Esophagus muscularis mucosa (tissue), 4 donors: ENCODE data around the gene MCF2L2. TPM values are rescaled to one million over a fixed set of nuclear protein-coding genes. Genes with fewer than 3 reads are reported as not detected.

Experiments
- DNase-seq: peaks from one replicate; pipeline ENCODE4 v3.0.0-alpha.2; 2017; ENCODE audit errors: extremely low spot score
- H3K27ac ChIP-seq, 4 donors: fragments of 200-600 bp; sonication (generic); replicated peaks in 1 of 4; 1 replicate in 3 of 4; 2 replicates in 1 of 4; pipeline ENCODE4 v1.5.1; 2016 to 2019; ENCODE audit warnings: mild to moderate bottlenecking in 1 of 4
- H3K27me3 ChIP-seq, 4 donors: fragments of 200-600 bp; sonication (generic); one replicate each; pipeline versions ENCODE4 v1.5.1 to v1.6.0; 2016 to 2019
- H3K36me3 ChIP-seq, 4 donors: fragments of 200-600 bp; sonication (generic); one replicate each; pipeline ENCODE4 v1.5.1; 2016 to 2019
- H3K4me1 ChIP-seq, 4 donors: fragments of 200-600 bp; sonication (generic); one replicate each; pipeline ENCODE4 v1.5.1; 2016 to 2019
- H3K4me3 ChIP-seq, 4 donors: fragments of 200-600 bp; sonication (generic); 1 replicate in 2 of 4; 2 replicates in 2 of 4; pipeline ENCODE4 v1.5.1; 2016 to 2019; ENCODE audit warnings: mild to moderate bottlenecking in 4 of 4, moderate library complexity in 1 of 4
- H3K9me3 ChIP-seq, 4 donors: fragments of 200-600 bp; sonication (generic); 1 replicate in 3 of 4; 2 replicates in 1 of 4; pipeline ENCODE4 v1.5.1; 2016 to 2019
- CTCF ChIP-seq, 3 experiments: fragments of 200-600 bp in 2 of 3; fragments of 450-650 bp in 1 of 3; sonication (generic) in 2 of 3; IDR thresholded peaks; one replicate each; pipeline ENCODE4 v1.5.1; 2017 to 2019; ENCODE audit warnings: antibody characterized with exemption in 3 of 3, mild to moderate bottlenecking in 2 of 3, moderate library complexity in 1 of 3
- EP300 ChIP-seq: sonication (generic); formaldehyde crosslinking; IDR thresholded peaks from one replicate; pipeline ENCODE4 v1.6.1; 2017; ENCODE audit warnings: antibody characterized with exemption
- POLR2A ChIP-seq: fragments of 450-650 bp; IDR thresholded peaks from one replicate; pipeline ENCODE4 v1.6.1; 2017; ENCODE audit warnings: antibody characterized with exemption, moderate library complexity, mild to moderate bottlenecking, low read depth
- POLR2AphosphoS5 ChIP-seq, 2 donors: sonication (generic); formaldehyde crosslinking; IDR thresholded peaks; one replicate each; pipeline ENCODE4 v1.6.1; 2017; ENCODE audit warnings: antibody characterized with exemption in 2 of 2
- WGBS: methylation state at CpG from one replicate; pipeline ENCODE4 v1.1.5; 2018; 5-methylcytosine and 5-hydroxymethylcytosine counted together
- intact Hi-C: fragments of 100-400 bp; cut with DNase I; formaldehyde crosslinking; loops from one replicate; pipeline ENCODE4 v1.15.1; 2023
- total RNA-seq, 4 donors: library from RNA; depleted of rRNA; stranded (reverse); fragments of >200 nt; gene quantifications; one replicate each; pipeline versions ENCODE4 v1.1.0 to v1.2.1, GENCODE V29; 2016

Gene MCF2L2
- total RNA-seq, 4 donors from 2014 or later: 0.99 to 3.3 (median 1.3) TPM

GRCh38 chr3:183254487-183255347 is 173.7 kb downstream of the MCF2L2 start:
- DNase-seq: no peak
- TF ChIP-seq POLR2A: no peak
- TF ChIP-seq CTCF (IDR thresholded peaks at IDR 0.05): no peak
- no peak for TF ChIP-seq EP300
- TF ChIP-seq POLR2AphosphoS5 (IDR thresholded peaks at IDR 0.05): no peak
- H3K27me3 ChIP-seq: no peaks in the 10 kb centered on the region
- peak overlapping the region; percentile 85 to 92 (median 86) for H3K27ac ChIP-seq
- peaks cover 0 to 26% (median 17%) of the 10 kb centered on the region in 4 donors for H3K4me1 ChIP-seq
- H3K9me3 ChIP-seq: no peaks in the 10 kb centered on the region
- intact Hi-C loops: loop anchor here (5.0 to 10.0 kb wide), 3 partner anchors 38 to 130 kb away; no protein-coding TSS in a partner anchor
- WGBS: 63% methylated on average over 11 of the region's 49 CpGs
- peak overlapping the region; percentile 67 to 88 (median 84) for H3K4me3 ChIP-seq
- H3K36me3 ChIP-seq: no peaks in the 10 kb centered on the region

- no peaks in the 10 kb centered on the region for H3K27me3 ChIP-seq
- no peaks in the 10 kb centered on the region for H3K9me3 ChIP-seq
- 0% methylated on average over 2 of the region's 111 CpGs for WGBS
- peaks cover 0 to 21% (median 13%) of the 10 kb centered on the region in 4 donors for H3K4me1 ChIP-seq
- peak overlapping the region; percentile 85 to 92 (median 86) for H3K27ac ChIP-seq
- no peak for DNase-seq
- intact Hi-C loops: loop anchor here (5.0 to 10.0 kb wide), 2 partner anchors 128 to 129 kb away; no protein-coding TSS in a partner anchor
- H3K36me3 ChIP-seq: no peaks in the 10 kb centered on the region
- TF ChIP-seq EP300: no peak
- TF ChIP-seq CTCF (IDR thresholded peaks at IDR 0.05): no peak
- TF ChIP-seq POLR2A: no peak
- peak; percentile 47 to 72 for TF ChIP-seq POLR2AphosphoS5 (IDR thresholded peaks at IDR 0.05)
- peak overlapping the region; percentile 67 to 88 (median 84) for H3K4me3 ChIP-seq
Observed at GRCh38 chr3:183253528-183254486, 174.6 kb downstream of the MCF2L2 start.

GRCh38 chr3:183252973-183253527 is 175.4 kb downstream of the MCF2L2 start, which contains the start of gene B3GNT5:
B3GNT5 (plus strand) TSS chr3:183253253; CDS start chr3:183269799, 16,546 bp downstream.
- no peaks in the 10 kb centered on the region for H3K9me3 ChIP-seq
- DNase-seq: no peak
- no peak for TF ChIP-seq POLR2AphosphoS5 (IDR thresholded peaks at IDR 0.05)
- TF ChIP-seq CTCF (IDR thresholded peaks at IDR 0.05): no peak
- TF ChIP-seq EP300: no peak
- no peak for TF ChIP-seq POLR2A
- no peaks in the 10 kb centered on the region for H3K36me3 ChIP-seq
- H3K27me3 ChIP-seq: no peaks in the 10 kb centered on the region
- intact Hi-C loops: loop anchor here (5.0 to 10.0 kb wide), 2 partner anchors 128 to 129 kb away; no protein-coding TSS in a partner anchor
- H3K27ac ChIP-seq: peak within 1 kb of the TSS; percentile 85 to 92 (median 86)
- peaks cover 0 to 18% (median 13%) of the 10 kb centered on the region in 4 donors for H3K4me1 ChIP-seq
- peak within 1 kb of the TSS; percentile 67 to 88 (median 84) for H3K4me3 ChIP-seq
- WGBS: 1% methylated on average over 12 of the region's 43 CpGs

- Histone ChIP-seq H3K27me3 (no peaks in the 10 kb centered on the region), H3K4me1 (peaks cover 0 to 18% (median 13%) of the 10 kb centered on the region in 4 donors), H3K36me3 (no peaks in the 10 kb centered on the region), H3K9me3 (no peaks in the 10 kb centered on the region), H3K4me3 (peak overlapping the region in 2 of 4 donors; percentile 67 to 82), H3K27ac (peak overlapping the region in 1 of 4 donors; percentile 92)
- 91% methylated on average over 5 of the region's 5 CpGs for WGBS
- DNase-seq: no peak
- intact Hi-C loops: loop anchor here (5.0 to 10.0 kb wide), 2 partner anchors 127 to 130 kb away; no protein-coding TSS in a partner anchor
- TF ChIP-seq CTCF (IDR thresholded peaks at IDR 0.05): no peak
- TF ChIP-seq EP300: no peak
- TF ChIP-seq POLR2A: no peak
- TF ChIP-seq POLR2AphosphoS5 (IDR thresholded peaks at IDR 0.05): no peak
Observed at GRCh38 chr3:183252118-183252782, 176.2 kb downstream of the MCF2L2 start.
